C4-2B (cell line): ENCODE data around the gene RIPOR2.
"Not testable (repeated sequence)": the region's sequence is repeated elsewhere in the genome, so short reads cannot be mapped to it uniquely, and the experiment has no call there.

Experiments
- CTCF ChIP-seq: fragments of 450-650 bp; conservative IDR thresholded peaks from 2 replicates; pipeline ENCODE4 v1.5.1; 2017; ENCODE audit warnings: mild to moderate bottlenecking
- ZFX ChIP-seq: fragments of 450-650 bp; IDR thresholded peaks from 2 replicates; pipeline ENCODE4 v1.6.1; 2017

GRCh38 chr6:24764833-24765828 is 170.6 kb downstream of the RIPOR2 start:
- TF ChIP-seq CTCF, ZFX: not testable (repeated sequence)
